Central memory CD8-positive, alpha-beta T cell (primary cell): Measurements from ENCODE around the gene IL1R1.

Source experiments
- ATAC-seq: fragments of 150-1000 bp; cut with Tn5 transposase; replicated peaks from 2 replicates; pipeline ENCODE4 v1.10.0; 2022; ENCODE audit warnings: mild to moderate bottlenecking, moderate FRiP score, moderate number of reproducible peaks; ENCODE audit not compliant: poor library complexity, severe bottlenecking; ENCODE audit errors: extremely low read depth
- DNase-seq, 2 donors: peaks; one replicate each; pipeline ENCODE4 v3.0.0; 2021; ENCODE audit warnings: low spot score in 2 of 2
- H3K27ac Mint-ChIP-seq: one replicate; pipeline ENCODE4 v1.8.0; 2022; ENCODE audit warnings: low read depth, mild to moderate bottlenecking, moderate library complexity, mixed read lengths
- H3K27me3 Mint-ChIP-seq: one replicate; pipeline ENCODE4 v1.8.0; 2022; ENCODE audit warnings: mixed read lengths
- H3K36me3 Mint-ChIP-seq: one replicate; pipeline ENCODE4 v1.8.0; 2022; ENCODE audit warnings: mild to moderate bottlenecking, moderate library complexity, mixed read lengths; ENCODE audit not compliant: insufficient read depth
- H3K4me1 Mint-ChIP-seq: one replicate; pipeline ENCODE4 v1.8.0; 2022; ENCODE audit warnings: mixed read lengths
- H3K4me3 Mint-ChIP-seq: one replicate; pipeline ENCODE4 v1.8.0; 2022; ENCODE audit warnings: mild to moderate bottlenecking, moderate library complexity, mixed read lengths
- H3K9me3 Mint-ChIP-seq: one replicate; pipeline ENCODE4 v1.8.0; 2022; ENCODE audit warnings: mixed read lengths

Gene IL1R1

DNA sequence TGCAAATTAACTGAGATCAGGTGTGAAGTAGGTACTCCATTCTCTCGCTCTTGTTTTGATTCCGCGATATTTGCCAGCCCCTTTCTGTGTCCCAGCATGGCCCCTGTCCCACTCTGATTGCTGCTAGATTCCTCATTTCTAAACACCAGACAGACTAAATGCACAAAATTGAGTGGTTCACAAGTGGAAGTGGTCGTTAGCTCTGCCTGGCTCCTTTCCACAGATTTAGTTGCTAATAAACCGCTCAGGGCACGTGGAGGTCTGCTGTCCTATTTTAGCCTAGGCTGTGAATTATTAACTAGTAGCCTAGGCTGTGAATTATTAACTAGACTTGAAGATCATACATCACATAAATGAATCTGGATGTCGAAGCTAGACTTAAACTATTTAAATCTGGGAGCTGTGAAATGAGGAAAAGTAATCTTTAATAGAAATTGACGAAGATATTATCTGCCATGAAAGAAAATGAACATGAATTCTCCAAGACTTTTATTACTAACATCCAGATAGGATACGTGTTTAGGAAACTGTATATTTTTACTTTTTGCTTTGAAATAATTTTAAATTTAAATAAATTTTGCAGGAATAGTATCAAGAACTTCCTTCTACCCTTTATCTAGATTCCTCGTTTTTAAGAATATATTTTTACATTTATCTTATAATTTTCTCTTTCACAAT lies 48.0 kb downstream of the IL1R1 start:
- H3K36me3 Mint-ChIP-seq: no peaks in the 10 kb centered on the region
- no peaks in the 10 kb centered on the region for H3K9me3 Mint-ChIP-seq
- no peak for ATAC-seq
- DNase-seq: no peak
- peaks cover 24% of the 10 kb centered on the region for H3K27me3 Mint-ChIP-seq
- no peak overlapping the region for H3K4me3 Mint-ChIP-seq
- no peak overlapping the region for H3K27ac Mint-ChIP-seq
- H3K4me1 Mint-ChIP-seq: peaks cover 4% of the 10 kb centered on the region

DNA sequence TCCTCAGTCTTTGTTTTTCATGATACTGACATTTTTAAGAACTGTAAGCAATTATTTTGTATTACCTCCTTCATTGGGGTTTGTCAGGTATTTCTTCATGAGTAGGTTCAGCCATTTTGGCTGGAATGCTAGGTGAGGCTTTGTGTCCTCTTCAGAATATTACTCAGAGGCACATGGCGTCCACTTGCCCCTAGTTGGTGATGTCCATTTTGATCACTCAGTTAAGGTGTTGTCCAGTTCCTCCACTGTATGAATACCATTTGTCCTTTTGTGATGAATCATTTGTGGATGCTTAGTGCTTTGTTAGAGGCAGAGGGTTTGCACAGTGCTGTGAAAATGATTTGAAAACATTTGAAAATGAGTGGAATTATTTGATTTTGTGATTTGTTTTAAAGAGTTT lies 49.0 kb downstream of the IL1R1 start:
- Mint-ChIP-seq H3K27ac (no peak overlapping the region), H3K4me1 (peaks cover 4% of the 10 kb centered on the region), H3K9me3 (no peaks in the 10 kb centered on the region), H3K36me3 (no peaks in the 10 kb centered on the region), H3K27me3 (peaks cover 24% of the 10 kb centered on the region), H3K4me3 (no peak overlapping the region)
- no peak for DNase-seq
- no peak for ATAC-seq

DNA sequence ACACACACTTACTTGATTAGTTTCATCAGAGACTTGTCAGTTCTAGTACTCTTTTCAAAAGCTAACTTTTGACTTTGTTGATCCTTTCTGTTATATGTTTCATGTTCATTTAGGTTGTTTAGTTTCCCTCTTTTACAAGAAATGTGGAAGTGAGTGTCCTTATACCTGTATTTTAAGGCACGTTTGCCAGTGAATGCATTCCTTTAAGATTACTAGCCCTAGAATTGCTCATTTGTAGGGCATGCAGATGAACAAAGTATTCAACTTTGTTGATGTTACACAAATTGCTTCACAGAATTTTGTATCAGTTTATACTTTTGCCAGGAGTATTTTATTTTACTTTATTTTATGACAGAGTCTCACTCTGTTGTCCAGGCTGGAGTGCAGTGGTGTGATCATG lies 50.5 kb downstream of the IL1R1 start:
- Mint-ChIP-seq H3K36me3 (no peaks in the 10 kb centered on the region), H3K4me3 (no peak overlapping the region), H3K4me1 (peaks cover 6% of the 10 kb centered on the region), H3K27ac (no peak overlapping the region), H3K9me3 (no peaks in the 10 kb centered on the region), H3K27me3 (peaks cover 18% of the 10 kb centered on the region)
- no peak for ATAC-seq
- DNase-seq: no peak

- H3K9me3 Mint-ChIP-seq: no peaks in the 10 kb centered on the region
- no peaks in the 10 kb centered on the region for H3K36me3 Mint-ChIP-seq
- ATAC-seq (no peak), DNase-seq (no peak)
- no peak overlapping the region for H3K27ac Mint-ChIP-seq
- peaks cover 16% of the 10 kb centered on the region for H3K27me3 Mint-ChIP-seq
- no peak overlapping the region for H3K4me3 Mint-ChIP-seq
- H3K4me1 Mint-ChIP-seq: peaks cover 14% of the 10 kb centered on the region
These were observed 52.2 kb downstream of the IL1R1 start for GRCh38 chr2:102194609-102195268.

GRCh38 chr2:102197389-102198137 lies 55.0 kb downstream of the IL1R1 start:
- H3K27me3 Mint-ChIP-seq: peaks cover 9% of the 10 kb centered on the region

GRCh38 chr2:102200539-102200938 lies 58.0 kb downstream of the IL1R1 start:
- H3K36me3 Mint-ChIP-seq: peaks cover 1% of the 10 kb centered on the region
- no peak overlapping the region for H3K4me3 Mint-ChIP-seq
- DNase-seq (no peak), ATAC-seq (no peak)
- peaks cover 14% of the 10 kb centered on the region for H3K4me1 Mint-ChIP-seq
- no peak overlapping the region for H3K27ac Mint-ChIP-seq
- H3K27me3 Mint-ChIP-seq: peaks cover 8% of the 10 kb centered on the region
- no peaks in the 10 kb centered on the region for H3K9me3 Mint-ChIP-seq

More at GRCh38 chr2:102197389-102198137, 55.0 kb downstream of the IL1R1 start:
- DNase-seq: no peak
- Mint-ChIP-seq H3K4me3 (no peak overlapping the region), H3K27ac (no peak overlapping the region), H3K9me3 (no peaks in the 10 kb centered on the region), H3K36me3 (no peaks in the 10 kb centered on the region), H3K4me1 (peaks cover 14% of the 10 kb centered on the region)
- peak; percentile 58 for ATAC-seq

GRCh38 chr2:102204638-102205037 lies 62.1 kb downstream of the IL1R1 start:
- peaks cover 1% of the 10 kb centered on the region for H3K36me3 Mint-ChIP-seq
- H3K9me3 Mint-ChIP-seq: no peaks in the 10 kb centered on the region
- no peaks in the 10 kb centered on the region for H3K4me1 Mint-ChIP-seq
- no peak for DNase-seq
- H3K4me3 Mint-ChIP-seq: no peak overlapping the region
- no peaks in the 10 kb centered on the region for H3K27me3 Mint-ChIP-seq
- H3K27ac Mint-ChIP-seq: no peak overlapping the region
- no peak for ATAC-seq

DNA sequence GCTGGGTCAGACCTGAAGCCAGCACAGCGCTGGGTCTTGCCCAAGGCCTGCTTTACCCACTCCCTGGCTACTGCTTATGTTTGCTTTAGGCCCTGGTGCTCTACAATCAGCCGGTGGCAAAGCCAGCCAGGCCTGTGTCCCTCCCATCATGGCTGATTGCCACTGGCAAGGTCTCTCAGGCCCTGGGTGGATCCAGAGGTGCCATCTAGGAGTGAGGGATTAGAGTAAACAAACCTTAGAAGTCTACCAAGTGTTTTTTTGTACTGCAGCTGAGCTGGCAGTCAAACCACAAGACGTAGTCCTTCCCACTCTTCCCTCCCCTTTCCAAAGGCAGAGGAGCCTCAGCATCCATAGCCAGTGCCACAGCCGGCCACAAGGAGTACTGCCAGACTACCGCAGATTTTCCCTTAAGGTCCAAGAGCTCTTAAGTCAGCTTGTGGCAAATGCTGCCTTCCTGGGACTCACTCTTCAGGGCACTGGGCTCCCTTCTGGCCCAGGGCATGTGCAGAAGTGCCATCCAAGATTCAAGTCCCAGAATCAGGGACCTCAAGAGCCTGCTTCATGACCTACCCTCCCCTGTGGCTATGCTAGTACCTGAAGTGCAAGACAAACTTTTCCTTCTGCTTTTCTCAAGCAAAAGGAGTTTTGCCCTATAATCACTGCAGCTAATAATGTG lies 64.3 kb downstream of the IL1R1 start:
- peaks cover 1% of the 10 kb centered on the region for H3K36me3 Mint-ChIP-seq

GRCh38 chr2:102208774-102209173 lies 66.2 kb downstream of the IL1R1 start:
- Mint-ChIP-seq H3K36me3 (no peaks in the 10 kb centered on the region), H3K4me1 (no peaks in the 10 kb centered on the region), H3K4me3 (no peak overlapping the region), H3K9me3 (no peaks in the 10 kb centered on the region), H3K27ac (no peak overlapping the region), H3K27me3 (no peaks in the 10 kb centered on the region)
- ATAC-seq (no peak), DNase-seq (no peak)

More for the DNA sequence above, 64.3 kb downstream of the IL1R1 start:
- Mint-ChIP-seq H3K9me3 (no peaks in the 10 kb centered on the region), H3K4me1 (no peaks in the 10 kb centered on the region), H3K4me3 (no peak overlapping the region), H3K27ac (no peak overlapping the region), H3K27me3 (no peaks in the 10 kb centered on the region)
- no peak for DNase-seq
- ATAC-seq: no peak

DNA sequence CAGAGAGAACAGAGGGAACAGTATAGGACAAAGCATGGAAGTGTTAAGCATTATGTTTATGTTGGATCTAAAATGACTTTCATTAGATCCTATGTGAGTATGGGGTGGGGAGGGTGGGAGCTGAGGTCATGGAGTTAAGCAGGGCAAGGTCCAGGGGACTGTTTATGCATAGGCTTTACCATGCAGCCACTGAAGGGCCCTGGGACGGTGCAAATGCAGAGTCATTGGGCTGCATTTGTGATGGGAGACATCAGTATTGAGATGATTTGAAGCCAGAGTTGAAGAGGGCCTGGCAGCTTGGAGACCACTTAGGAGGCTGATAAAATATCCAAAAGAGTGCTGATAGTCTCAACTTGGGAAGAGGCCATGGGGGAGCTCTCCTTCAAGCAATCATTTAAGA lies 66.9 kb downstream of the IL1R1 start:
- H3K27ac Mint-ChIP-seq: no peak overlapping the region
- H3K36me3 Mint-ChIP-seq: no peaks in the 10 kb centered on the region
- no peaks in the 10 kb centered on the region for H3K4me1 Mint-ChIP-seq
- no peak for DNase-seq
- H3K4me3 Mint-ChIP-seq: no peak overlapping the region
- H3K9me3 Mint-ChIP-seq: no peaks in the 10 kb centered on the region
- no peak for ATAC-seq
- H3K27me3 Mint-ChIP-seq: no peaks in the 10 kb centered on the region

- Mint-ChIP-seq H3K36me3 (peaks cover 2% of the 10 kb centered on the region), H3K9me3 (peaks cover 12% of the 10 kb centered on the region), H3K4me3 (no peak overlapping the region), H3K4me1 (peaks cover 10% of the 10 kb centered on the region), H3K27ac (no peak overlapping the region), H3K27me3 (no peaks in the 10 kb centered on the region)
- DNase-seq (no peak), ATAC-seq (no peak)
These were observed 74.5 kb downstream of the IL1R1 start for GRCh38 chr2:102217032-102217431.

GRCh38 chr2:102224824-102225739 lies 82.5 kb downstream of the IL1R1 start:
- no peaks in the 10 kb centered on the region for H3K9me3 Mint-ChIP-seq
- H3K4me1 Mint-ChIP-seq: peaks cover 9% of the 10 kb centered on the region
- H3K36me3 Mint-ChIP-seq: peaks cover 7% of the 10 kb centered on the region
- ATAC-seq (no peak), DNase-seq (peak in 1 of 2 donors; percentile 7)
- H3K27me3 Mint-ChIP-seq: no peaks in the 10 kb centered on the region
- peak overlapping the region; percentile 47 for H3K27ac Mint-ChIP-seq
- no peak overlapping the region for H3K4me3 Mint-ChIP-seq
